GM18907 (cell line): ENCODE measurements around the gene LRG1.
"Not testable (repeated sequence)": the region's sequence is repeated elsewhere in the genome, so short reads cannot be mapped to it uniquely, and the experiment has no call there.

Source experiments
- ATAC-seq: cut with Tn5 transposase; IDR thresholded peaks from one replicate; pipeline ENCODE4 v1.9.1; 2021; ENCODE audit warnings: mild to moderate bottlenecking, moderate library complexity; ENCODE audit not compliant: unreplicated experiment

LRG1 gene

DNA sequence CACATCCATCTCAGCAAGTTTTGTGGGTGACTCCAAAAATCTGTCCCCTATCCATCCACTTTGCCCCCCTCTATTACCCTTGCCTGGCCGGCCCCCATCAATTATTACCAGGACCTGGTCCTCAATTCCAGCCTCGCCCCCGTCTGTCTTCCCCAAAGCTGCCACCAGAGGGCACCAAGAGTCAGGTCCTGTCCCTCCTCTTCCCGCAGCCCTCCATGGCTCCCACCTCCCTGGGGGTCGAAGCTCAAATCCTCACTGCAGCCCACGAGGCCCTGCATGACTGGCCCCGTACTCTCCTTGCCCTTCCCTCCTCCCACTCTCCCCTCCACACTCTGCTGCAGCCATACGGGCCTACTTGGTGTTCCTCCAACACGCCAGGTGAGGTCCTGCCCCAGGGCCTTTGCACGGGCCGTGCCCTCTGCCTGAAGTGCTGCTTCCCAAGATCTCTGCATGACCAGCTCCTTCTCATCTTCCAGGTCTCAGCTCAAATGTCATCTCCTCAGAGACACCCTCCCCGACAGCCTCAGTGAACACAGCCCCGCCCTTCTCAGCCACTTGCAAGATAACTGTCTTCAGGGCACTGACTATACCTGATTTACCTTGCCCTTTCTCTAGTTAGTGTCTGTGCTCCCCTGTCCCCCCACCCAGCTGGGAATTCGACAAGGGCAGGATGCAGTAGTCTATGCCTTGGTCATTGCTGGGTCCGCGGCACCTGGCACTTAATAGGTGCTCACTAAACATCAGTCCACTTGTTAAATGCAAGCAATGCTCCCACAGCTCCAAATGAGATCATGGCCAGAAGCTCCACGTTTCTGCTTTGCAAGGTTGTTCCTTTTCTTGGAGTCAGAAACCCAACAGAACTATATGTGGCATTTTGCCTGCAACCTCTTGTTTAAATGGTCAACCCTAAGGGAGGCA lies 36.4 kb upstream of the LRG1 start:
- no peak for ATAC-seq

DNA sequence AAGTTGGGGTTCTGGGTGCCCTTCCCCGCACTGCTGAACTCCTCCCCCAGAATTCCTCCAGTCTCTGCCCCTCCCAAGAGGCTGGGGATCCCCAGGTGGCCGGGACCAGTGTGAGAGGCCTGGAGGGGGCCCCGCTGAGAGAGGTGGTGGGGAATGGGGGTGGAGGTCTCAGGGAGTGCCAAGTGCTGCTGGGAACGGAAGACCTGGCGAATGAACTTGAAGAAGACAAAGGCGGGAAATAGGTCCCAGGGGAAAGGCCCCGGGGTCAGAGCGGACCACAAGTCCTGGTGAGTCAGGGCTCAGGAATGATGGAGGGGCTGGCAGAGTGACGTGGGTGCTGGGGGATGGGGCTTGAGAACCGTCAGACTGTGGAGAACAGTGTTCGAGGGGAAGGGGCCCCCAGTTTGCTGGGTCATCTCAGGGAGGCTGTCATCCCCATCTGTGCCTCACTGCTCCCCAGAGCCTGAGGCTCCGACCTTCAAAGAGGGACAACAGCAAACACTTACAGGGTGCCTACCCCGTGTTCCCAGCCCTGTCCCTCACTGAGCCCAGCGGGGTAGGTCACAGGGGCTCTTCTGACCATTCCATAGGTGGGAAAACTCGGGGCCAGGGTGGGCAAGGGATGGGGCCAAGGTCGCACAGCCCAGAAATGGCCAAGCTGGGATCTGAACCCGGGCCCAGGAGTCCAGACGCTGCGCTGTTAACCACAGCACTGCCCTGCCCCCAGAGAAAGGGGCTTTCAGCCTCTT lies 35.6 kb upstream of the LRG1 start:
- no peak for ATAC-seq

DNA sequence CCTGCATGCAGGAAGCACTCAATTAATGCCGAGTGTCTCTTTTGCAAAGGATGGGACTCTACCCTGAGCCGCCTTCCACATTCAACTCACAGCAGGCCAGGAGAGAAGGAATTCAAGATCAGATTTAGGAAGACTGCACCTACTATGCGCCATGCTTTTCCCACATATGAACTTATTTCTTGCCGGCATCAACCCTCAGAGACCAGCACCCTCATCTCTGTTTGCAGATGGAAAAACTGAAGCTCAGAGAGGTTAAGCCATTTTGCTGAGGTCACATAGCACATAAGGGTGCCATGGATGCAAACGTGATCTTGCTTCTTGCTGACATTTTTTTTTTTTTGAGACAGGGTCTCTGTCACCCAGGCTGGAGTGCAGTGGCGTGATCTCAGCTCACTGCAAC lies 33.8 kb upstream of the LRG1 start:
- no peak for ATAC-seq

DNA sequence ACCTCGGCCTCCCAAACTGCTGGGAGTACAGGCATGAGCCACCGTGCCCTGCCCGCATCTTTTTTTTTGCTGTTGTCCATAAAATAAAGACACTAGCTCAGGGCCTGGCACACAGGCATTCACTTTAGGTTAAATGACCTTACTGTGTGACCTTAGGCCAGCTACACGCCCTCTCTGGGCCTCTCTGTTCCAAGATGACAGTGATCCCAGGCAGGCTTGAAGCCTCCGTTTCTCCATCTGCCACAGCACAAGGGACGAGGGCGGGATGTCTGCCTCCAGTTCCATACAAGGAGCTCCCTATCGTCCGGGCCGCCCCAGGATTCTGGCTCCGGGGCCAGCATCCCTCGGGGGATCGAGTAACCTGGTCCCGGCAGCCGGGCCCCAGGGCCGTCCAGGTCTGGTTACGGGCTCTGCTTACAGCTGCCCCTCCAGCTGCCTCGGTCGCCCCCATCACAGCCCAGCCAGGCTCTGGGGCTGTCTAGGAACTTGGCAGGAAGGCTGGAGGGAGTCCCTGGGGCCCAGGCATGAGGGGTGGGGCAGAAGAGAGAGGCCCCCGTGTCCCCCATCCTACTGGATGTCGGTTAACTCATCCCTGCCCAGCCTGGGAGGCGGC lies 31.6 kb upstream of the LRG1 start:
- no peak for ATAC-seq

DNA sequence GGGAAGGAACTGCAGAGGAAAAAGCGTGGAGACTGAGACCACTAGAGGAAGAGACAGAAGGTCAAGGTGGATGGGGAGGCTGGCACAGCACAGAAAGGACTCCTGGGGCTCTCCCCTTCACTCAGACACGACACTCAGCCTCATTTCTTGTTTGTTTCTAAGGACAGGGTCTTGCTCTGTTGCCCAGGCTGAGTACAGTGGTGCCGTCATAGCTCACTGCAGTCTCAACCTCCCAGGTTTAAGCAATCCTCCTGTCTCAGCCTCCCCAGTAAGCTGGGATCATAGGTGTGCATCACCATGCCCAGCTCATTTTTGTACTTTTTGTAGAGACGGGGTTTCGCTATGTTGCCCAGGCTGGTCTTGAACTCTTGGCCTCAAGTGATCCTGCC lies 31.1 kb upstream of the LRG1 start:
- no peak for ATAC-seq

DNA sequence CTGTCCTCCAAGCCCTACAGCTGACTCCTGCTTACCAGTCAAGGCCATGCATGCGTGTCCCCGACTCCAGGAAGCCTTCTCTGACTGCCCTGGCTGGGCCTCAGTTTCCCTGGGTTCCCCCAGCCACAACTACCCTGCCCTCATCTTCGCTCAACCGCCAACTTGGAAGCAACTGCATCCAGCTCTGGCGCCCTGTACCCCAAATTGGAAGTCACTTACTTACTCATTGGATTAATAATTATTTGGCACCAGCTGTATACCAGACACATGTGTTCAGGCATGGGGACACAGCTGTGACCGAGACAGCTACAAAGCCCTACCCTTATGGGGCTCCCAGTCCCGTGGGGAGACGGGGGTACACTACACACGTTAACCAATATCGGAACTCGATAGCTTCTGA lies 30.6 kb upstream of the LRG1 start:
- no peak for ATAC-seq

DNA sequence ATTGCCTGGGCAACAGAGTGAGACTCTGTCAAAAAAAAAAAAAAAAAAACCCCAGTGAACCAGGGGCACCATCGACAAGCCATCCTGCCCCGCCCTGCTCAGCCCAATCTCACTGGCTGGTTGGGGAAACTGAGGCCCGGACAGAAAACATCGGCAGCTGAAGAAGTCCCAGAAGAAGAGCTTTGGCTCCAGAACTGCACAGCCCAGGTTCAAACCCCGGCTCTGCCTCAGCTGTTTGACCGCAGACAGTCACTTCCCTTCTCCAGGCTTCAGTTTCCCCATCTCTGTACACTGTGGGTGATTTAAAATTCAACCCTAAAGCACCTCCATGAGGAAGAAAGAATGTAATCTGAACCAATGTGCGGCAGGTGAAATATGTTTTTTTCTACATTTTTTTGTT lies 29.1 kb upstream of the LRG1 start:
- ATAC-seq, result no peak

DNA sequence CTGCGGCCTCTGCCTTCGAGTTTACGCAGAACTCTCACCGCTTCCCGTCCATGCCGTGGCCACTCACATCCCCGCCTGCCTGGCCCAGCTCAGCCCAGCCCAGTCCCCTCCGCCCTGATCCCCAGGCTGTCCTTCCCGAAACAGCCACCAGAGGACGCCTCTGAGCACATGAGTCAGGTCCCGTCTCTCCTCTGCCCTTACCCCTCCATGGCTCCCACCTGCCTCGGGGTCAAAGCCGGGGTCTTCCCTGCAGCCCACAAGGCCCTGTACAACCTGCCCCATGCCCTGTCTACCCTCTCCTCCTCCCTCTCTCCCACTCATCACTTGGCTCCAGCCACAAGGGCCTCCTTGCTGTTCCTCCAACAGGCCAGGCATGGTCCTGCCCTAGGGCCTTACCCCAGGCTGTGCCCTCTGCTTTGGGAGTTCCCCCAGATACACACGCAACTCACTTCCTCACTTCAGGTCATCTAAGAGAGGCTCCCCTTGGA lies 27.8 kb upstream of the LRG1 start:
- ATAC-seq, result no peak

DNA sequence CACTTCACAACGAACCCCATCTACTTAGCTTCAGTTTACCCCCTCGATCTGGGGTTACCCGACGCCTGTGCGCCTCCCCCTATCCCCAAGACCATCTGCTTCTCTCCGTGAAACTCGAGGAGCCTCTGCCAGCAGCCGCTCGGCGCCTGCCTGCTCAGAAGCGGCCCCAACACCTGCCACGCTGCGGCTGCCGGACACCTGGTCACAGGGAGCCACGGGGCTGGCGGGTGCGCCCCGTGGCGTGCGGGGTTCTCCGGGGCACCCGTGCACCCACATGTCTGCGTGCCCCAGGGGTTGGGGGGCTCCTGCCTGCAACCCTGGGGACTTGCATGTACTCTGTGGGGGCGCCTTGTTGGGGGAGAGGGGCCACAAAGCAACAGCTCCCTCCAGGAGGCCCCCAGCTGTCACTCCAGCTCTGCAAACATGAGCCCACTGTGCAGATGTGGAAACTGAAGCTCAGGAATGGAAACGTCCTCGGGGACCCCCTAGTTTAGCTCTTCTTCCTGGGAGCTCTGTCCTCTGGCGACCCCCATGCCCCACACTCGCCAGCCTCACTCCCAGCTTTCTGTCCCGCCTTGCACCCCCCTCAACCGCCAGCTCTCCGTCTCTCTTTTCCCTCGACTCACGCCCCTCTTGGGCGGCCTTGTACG lies 26.7 kb upstream of the LRG1 start:
- ATAC-seq, result no peak

DNA sequence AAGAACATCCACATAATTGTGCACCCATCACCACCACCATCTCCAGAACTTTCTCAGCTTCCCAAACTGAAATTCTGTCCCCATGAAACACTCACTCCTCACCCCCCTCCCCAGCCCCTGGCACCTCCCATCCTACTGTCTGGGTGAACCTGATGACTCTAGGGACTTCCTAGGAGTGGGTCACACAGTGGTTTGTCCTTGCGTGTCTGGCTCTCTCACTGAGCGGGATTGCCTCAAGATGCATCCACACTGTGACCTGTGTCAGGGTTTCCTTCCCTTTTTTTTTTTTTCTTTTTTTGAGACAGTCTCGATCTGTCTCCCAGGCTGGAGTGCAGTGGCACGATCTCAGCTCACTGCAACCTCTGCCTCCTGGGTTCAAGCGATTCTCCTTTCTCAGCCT lies 23.7 kb upstream of the LRG1 start:
- not testable (repeated sequence) for ATAC-seq

DNA sequence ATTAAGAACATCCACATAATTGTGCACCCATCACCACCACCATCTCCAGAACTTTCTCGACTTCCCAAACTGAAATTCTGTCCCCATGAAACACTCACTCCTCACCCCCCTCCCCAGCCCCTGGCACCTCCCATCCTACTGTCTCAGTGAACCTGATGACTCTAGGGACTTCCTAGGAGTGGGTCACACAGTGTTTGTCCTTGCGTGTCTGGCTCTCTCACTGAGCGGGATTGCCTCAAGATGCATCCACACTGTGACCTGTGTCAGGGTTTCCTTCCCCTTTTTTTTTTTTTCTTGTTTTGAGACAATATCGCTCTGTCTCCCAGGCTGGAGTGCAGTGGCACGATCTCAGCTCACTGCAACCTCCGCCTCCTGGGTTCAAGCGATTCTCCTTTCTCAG lies 22.2 kb upstream of the LRG1 start:
- ATAC-seq, result not testable (repeated sequence)

DNA sequence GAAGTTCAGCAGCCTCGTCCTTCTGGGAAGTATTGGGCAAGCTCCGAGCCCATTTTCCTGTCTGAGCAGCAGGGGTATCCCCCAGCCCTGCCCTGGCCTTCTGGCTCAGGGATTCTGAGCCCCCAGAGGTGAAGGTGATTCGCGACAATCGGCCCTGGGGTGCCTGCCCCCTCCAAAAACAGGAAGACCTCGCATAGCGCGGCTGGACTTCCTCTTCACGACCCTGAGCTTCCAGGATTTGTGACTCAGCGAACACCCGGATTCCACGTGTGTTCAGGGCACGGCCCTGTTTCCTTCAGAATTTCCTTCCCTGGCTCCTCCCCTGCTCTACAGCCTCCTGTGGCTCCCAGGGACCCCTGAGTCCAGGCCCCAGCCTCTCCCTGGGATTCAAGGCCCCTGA lies 19.7 kb upstream of the LRG1 start, which contains the start of gene SEMA6B:
SEMA6B (minus strand) TSS at position 116 of the 400 bp plus-strand sequence. CDS start 1,227 bp downstream, outside the sequence.
- no peak for ATAC-seq

DNA sequence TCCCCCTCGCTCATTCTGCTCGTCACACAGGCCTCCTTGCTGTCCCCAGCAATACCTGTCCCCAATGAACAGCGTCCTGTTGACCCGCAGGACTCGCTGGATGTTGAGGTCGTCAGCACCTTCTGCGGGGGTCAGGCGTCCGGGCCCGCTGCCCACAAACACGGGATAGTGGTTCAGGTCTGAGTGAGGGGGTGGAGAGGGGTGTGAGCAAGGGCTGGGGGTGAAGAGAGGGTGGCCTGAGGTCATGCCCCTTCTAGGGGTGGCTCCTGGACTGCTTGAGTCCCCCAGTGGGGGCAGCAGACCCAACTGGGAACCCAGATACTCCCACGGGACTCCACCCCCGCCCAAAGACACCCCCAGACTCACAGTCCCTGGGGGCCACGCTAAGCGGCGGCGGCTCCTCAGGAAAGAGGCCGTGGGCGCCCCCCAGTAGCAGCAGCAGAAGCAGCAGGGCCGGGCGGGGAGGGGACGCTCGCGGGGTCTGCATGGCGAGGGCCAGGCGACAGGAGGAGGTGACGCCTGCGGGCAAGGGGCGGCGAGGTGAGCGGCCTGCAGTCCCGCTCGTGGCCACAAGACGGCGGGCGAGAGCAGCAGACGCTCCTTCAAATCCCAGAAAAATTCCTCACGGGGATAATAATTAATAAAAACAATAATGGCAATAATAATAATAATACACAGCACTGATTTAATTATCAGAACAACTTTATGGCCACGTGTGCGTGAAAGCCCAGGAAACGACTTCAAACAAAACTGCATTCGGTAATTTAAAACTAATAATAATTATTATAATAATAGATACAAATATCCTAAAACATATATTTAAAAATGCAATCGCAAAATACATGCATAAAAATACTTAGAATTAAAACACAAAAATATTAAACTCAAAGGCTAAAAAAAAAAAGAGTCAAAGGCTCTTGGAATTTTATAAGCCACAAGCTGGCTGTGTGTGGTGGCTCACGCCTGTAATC lies 18.4 kb upstream of the LRG1 start:
- ATAC-seq, result no peak

DNA sequence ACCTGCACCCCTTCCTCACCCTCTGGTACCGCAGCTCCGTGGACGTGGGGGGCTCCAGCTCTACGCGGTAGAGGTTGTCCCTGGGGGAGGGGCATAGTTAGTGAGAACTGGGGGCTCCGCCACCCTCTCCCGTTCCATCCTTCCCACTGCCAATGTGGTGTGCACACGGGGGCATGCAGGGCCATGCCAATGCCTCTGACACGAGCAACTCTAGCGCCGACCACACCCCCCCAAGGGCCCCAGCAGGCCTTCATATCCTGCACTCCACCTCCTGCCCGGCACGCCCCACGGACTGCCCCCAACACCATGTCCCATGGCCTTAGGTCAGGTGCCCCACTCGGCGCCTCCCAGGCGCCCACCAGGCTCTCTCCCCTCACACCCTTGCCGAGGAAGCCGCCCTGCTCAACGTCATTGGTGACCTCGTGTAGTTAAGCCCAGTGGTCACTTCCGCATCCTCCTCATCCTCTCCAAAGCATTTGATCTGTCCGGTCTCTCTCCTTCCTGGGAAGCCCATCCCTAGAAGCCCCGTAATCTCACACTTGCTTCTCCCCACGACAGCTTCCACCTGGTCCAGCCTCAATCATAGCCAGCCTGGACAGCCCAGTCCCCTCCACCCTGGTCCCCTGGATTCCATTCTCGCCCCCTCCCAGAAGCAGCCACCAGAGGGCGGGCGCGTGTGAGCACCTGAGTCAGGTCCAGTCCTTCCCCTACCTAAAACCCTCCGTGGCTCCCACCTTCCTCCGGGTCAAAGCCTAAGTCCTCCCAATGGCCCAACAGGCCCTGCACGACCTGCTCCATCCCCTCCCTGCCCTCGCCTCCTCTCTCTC lies 17.5 kb upstream of the LRG1 start:
- no peak for ATAC-seq

DNA sequence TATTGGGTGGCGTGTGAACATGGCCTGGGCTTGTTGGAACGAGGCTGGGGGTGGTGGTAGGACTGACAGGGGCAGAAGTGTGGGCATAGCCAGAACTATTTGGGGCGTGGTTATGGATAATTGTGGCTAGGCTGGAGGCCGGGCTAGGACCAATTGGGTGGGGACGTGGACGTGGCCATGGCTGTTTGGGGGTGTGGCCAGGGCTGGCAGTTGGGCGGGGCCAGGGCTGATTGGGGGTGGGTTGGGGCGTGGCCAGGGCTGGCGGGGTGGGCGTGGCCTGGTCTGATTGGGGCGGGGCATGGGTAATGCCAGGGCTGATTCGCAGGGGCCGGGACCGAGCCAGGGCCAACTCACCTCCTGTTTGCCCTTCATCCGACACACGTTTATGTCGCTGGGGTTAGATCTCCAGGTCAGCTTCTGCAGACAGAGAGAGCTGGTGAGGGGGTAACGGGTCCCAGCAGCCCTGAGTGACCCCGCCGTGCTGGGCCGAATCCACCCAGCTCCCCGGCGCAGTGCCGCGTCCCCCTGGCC lies 16.8 kb upstream of the LRG1 start:
- ATAC-seq, result no peak

DNA sequence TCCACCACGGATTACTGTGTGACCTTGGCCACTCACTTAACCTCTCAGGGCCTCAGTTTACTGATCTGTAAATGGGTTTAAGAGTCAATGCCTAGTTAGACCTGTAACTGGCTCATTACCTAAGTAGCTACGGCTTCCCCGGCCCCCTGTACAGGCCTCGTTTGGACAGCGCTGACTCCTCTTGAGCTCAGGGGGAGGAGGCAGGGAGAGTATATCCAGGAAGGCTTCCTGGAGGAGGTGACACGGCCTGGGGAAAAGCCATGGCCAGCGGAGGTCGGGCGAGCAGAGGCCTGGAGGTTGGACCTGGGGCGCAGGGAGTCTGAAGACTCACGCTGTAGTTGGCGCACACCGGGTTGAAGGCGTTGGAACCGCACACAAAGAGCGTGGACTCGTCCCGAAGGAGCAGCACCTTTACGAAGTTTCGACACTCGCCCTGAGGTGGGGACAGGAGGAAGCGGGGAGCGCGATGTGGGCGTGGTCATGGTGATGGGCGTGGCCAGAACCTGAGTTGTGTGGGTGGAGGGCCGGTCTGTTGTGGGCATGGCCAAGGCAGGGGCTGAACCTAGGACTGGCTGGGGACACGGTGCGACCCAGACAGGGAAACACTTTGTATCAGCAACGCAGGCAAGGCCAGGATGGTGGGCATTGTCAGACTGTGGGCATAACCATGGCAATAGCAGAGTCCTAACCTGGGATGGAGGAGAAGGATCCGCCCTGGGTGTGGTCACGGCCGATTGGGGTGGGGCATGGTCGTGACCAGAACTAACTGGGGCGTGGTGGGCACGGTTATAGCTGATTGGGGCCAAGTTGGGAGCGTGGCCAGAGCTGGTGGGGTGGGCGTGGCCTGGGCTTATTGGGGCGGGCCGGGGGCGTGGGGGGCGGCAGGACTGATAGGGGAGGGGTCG lies 16.1 kb upstream of the LRG1 start:
- ATAC-seq, result no peak

DNA sequence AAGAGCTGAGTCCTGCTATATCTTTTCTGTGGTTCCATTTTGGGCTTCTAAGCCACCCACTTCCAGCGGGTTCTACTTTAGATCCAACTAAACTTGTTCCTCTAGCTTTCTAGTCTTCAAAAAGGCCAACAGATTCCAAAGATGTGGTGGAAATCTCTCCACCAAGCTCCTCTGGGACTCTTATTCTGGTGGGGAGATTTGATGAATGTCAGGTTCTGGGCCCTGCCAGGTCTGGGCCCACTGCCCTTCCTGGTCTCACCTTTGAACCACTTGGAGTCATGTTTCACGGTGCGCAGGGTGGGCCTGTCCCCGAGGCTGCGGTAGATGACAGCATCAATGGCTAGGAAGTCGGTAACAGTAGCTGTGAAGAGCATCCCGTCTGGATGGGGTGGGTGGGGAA lies 14.9 kb upstream of the LRG1 start:
- no peak for ATAC-seq

DNA sequence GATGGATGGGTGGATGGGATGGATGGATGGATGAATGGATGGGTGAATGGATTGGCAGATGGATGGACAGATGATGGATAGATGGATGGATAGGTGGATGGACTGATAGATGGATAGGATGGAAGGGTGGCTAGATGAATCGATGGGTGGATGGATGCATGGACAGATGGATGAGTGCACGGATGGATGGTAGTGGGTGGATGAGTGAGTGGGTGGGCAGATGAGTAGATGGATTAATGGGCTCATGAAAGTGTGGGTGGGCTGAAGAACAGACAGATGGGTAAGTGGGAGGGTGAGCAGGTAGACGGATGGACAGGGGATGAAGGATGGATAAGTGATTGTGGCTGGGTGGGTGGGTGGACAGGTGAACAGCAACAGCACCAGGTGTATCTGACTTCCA lies 13.9 kb upstream of the LRG1 start:
- no peak for ATAC-seq
